Neuron (in vitro differentiated cells): Measurements from ENCODE around the gene IFNK.

Experiments used
- H2AFZ ChIP-seq: one replicate; pipeline ENCODE4 v1.6.1; 2013; ENCODE audit warnings: low read depth, mild to moderate bottlenecking, inconsistent platforms, low read length, moderate library complexity
- H3K27me3 ChIP-seq: one replicate; pipeline ENCODE4 v1.6.1; 2013; ENCODE audit warnings: low read length; ENCODE audit not compliant: insufficient read depth
- H3K36me3 ChIP-seq: one replicate; pipeline ENCODE4 v1.6.1; 2013; ENCODE audit warnings: low read length; ENCODE audit not compliant: insufficient read depth
- H3K4me1 ChIP-seq: one replicate; pipeline ENCODE4 v1.6.1; 2013; ENCODE audit warnings: low read length; ENCODE audit not compliant: insufficient read depth
- H3K4me3 ChIP-seq: 2 replicates; pipeline ENCODE4 v1.5.1; 2013; ENCODE audit warnings: mild to moderate bottlenecking, low read length, moderate library complexity
- H3K9me3 ChIP-seq: one replicate; pipeline ENCODE4 v1.6.1; 2013; ENCODE audit warnings: low read length

Gene IFNK, protein sequence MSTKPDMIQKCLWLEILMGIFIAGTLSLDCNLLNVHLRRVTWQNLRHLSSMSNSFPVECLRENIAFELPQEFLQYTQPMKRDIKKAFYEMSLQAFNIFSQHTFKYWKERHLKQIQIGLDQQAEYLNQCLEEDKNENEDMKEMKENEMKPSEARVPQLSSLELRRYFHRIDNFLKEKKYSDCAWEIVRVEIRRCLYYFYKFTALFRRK

GRCh38 chr9:27524236-27524635 is at the start of gene IFNK:
Gene IFNK (plus strand): TSS chr9:27524290. CDS start chr9:27524337, 47 bp downstream.
- no peak within 1 kb of the TSS for H2AFZ ChIP-seq
- H3K36me3 ChIP-seq, result no peaks in the 10 kb centered on the region
- H3K9me3 ChIP-seq, result no peaks in the 10 kb centered on the region
- no peaks in the 10 kb centered on the region for H3K27me3 ChIP-seq
- H3K4me1 ChIP-seq, result peaks cover 11% of the 10 kb centered on the region
- no peak within 1 kb of the TSS for H3K4me3 ChIP-seq

DNA sequence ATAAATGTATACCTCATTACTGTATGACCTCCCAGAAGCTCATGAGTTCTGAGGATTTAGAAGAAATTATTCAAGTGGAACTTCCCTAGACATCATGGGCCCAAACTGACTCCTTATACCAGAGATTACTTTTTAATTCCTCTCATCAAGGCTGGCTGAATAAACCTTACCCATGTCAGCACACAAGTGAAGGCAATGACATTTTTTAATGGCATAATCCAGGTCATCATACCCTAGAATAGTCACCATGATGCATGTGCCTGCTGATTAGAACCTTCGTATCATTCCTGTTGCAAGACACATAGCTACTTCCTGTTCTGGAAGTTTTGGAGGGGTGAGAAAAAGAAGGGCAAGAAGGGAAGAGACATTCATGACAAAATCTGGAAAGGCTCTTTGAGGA is 49.8 kb upstream of the IFNK start:
- H2AFZ ChIP-seq, result no peak overlapping the region
- H3K9me3 ChIP-seq, result peaks cover 9% of the 10 kb centered on the region
- no peak overlapping the region for H3K4me3 ChIP-seq
- H3K4me1 ChIP-seq, result peaks cover 6% of the 10 kb centered on the region
- no peaks in the 10 kb centered on the region for H3K27me3 ChIP-seq
- H3K36me3 ChIP-seq, result peaks cover 6% of the 10 kb centered on the region

- Histone ChIP-seq H3K4me1 (peaks cover 6% of the 10 kb centered on the region), H3K36me3 (peaks cover 6% of the 10 kb centered on the region), H2AFZ (no peak overlapping the region), H3K4me3 (no peak overlapping the region), H3K9me3 (peaks cover 12% of the 10 kb centered on the region), H3K27me3 (no peaks in the 10 kb centered on the region)
These were observed 49.0 kb upstream of the IFNK start for GRCh38 chr9:27475057-27475595.

DNA sequence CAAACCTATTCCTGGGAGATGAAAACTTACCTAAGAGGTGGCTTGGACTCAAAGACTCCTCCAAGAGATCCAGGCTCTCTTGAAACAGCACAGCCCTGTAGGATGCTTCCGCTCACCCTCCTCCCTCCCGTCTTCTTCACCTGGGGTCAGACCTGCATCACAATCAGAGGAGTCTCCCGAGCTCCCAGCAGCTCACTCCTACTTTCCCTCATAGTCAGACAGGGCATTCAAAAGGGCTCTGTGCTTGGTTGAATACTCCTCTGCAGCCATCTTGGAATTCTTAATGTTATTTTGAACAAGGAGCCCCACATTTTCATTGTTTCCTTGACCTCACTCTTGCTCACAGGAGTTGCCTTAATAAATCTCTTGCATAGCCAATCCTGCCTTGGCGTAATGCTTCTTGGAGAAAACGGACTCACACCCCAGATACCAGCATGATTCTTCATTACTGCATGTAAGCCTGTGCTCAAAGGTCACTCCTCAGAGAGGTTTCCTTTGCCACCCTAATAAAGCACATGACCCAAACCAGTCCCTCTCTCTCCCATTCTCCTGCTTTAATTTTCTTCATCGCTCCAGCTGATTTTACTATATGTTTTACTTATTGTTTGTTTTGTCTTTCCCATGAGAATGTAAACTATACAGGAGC is 47.1 kb upstream of the IFNK start:
- peaks cover 2% of the 10 kb centered on the region for H3K4me1 ChIP-seq

GRCh38 chr9:27478322-27478721 is 45.8 kb upstream of the IFNK start:
- H3K4me3 ChIP-seq, result no peak overlapping the region
- no peak overlapping the region for H2AFZ ChIP-seq
- no peaks in the 10 kb centered on the region for H3K27me3 ChIP-seq
- H3K36me3 ChIP-seq, result peaks cover 6% of the 10 kb centered on the region
- H3K4me1 ChIP-seq, result peaks cover 2% of the 10 kb centered on the region
- peaks cover 13% of the 10 kb centered on the region for H3K9me3 ChIP-seq

More for the DNA sequence above, 47.1 kb upstream of the IFNK start:
- Histone ChIP-seq H2AFZ (no peak overlapping the region), H3K9me3 (peaks cover 12% of the 10 kb centered on the region), H3K4me3 (no peak overlapping the region), H3K27me3 (no peaks in the 10 kb centered on the region), H3K36me3 (peaks cover 6% of the 10 kb centered on the region)

GRCh38 chr9:27482709-27483108 is 41.4 kb upstream of the IFNK start:
- H2AFZ ChIP-seq, result no peak overlapping the region
- no peak overlapping the region for H3K4me3 ChIP-seq
- peaks cover 13% of the 10 kb centered on the region for H3K9me3 ChIP-seq
- no peaks in the 10 kb centered on the region for H3K4me1 ChIP-seq
- H3K27me3 ChIP-seq, result no peaks in the 10 kb centered on the region
- peaks cover 2% of the 10 kb centered on the region for H3K36me3 ChIP-seq

GRCh38 chr9:27483576-27483975 is 40.5 kb upstream of the IFNK start:
- H3K9me3 ChIP-seq, result peaks cover 12% of the 10 kb centered on the region
- H3K4me1 ChIP-seq, result peaks cover 1% of the 10 kb centered on the region
- H3K36me3 ChIP-seq, result peaks cover 2% of the 10 kb centered on the region
- H3K27me3 ChIP-seq, result no peaks in the 10 kb centered on the region
- H3K4me3 ChIP-seq, result no peak overlapping the region
- H2AFZ ChIP-seq, result no peak overlapping the region

- Histone ChIP-seq H3K4me1 (peaks cover 17% of the 10 kb centered on the region), H3K9me3 (peaks cover 4% of the 10 kb centered on the region), H3K36me3 (peaks cover 2% of the 10 kb centered on the region), H2AFZ (no peak overlapping the region), H3K4me3 (no peak overlapping the region), H3K27me3 (no peaks in the 10 kb centered on the region)
These were observed 38.9 kb upstream of the IFNK start for GRCh38 chr9:27485158-27485557.

- H3K36me3 ChIP-seq, result peaks cover 2% of the 10 kb centered on the region
- peaks cover 4% of the 10 kb centered on the region for H3K9me3 ChIP-seq
- no peak overlapping the region for H3K4me3 ChIP-seq
- no peak overlapping the region for H2AFZ ChIP-seq
- H3K27me3 ChIP-seq, result no peaks in the 10 kb centered on the region
- H3K4me1 ChIP-seq, result peaks cover 17% of the 10 kb centered on the region
These were observed 36.9 kb upstream of the IFNK start for GRCh38 chr9:27487128-27487640.

DNA sequence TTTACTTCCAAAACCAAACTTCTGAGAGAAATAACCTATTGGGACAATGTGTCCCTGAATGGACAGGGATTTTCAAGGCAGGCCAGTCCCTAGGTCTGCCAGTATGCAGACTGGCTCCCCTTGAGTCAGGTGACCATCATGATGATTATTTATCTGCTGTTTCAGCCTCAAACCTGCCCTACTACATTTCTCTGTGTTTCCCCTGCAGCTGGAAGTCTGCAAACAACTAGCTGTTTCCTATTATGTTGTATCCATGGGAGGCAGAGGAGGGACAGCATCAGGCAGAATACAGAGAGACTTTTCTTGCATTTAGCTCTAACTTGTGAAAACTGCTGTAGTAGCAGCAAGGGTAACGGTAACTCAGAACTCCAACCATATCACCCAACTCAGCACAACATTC is 36.2 kb upstream of the IFNK start:
- Histone ChIP-seq H3K4me3 (no peak overlapping the region), H2AFZ (no peak overlapping the region), H3K4me1 (peaks cover 17% of the 10 kb centered on the region), H3K9me3 (peaks cover 3% of the 10 kb centered on the region), H3K27me3 (no peaks in the 10 kb centered on the region), H3K36me3 (peaks cover 2% of the 10 kb centered on the region)

DNA sequence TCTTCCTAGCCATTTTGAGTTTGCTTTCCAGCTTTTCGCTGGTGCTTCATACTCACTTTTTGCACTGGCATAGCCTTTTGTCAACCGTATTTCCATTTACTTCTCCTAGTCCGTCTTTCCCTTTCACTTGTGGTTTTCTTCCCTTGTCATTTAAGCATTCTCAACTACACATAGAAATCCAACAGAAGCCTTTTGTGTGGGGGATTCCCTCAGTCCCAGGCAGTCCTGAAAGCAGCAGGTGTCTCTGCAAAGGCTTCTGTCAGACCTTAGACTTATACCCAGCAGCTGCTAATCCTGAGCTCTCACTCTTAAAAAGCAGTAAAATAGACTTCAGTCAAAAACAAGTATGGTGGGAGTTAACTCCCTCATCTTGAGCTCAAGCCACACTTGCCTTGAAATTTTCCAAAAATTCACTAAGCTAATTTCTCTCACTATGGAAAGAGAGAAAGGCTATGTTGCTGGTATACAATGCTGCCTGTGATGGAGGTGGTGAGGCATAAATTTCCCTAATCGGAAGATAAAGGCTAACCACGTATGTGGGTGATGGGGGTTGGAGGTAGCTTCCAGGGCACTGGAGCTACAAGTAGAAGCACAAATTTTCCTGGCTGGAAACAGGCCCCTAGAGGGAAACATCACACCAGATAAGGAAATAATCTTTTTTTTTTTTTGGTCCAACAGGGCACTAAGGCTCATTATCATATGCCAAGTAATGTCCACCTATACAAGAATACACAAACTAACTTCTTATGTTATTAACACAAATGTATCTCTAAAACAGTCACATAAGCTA is 34.8 kb upstream of the IFNK start:
- no peak overlapping the region for H2AFZ ChIP-seq
- H3K4me1 ChIP-seq, result peaks cover 17% of the 10 kb centered on the region
- H3K27me3 ChIP-seq, result no peaks in the 10 kb centered on the region
- no peaks in the 10 kb centered on the region for H3K36me3 ChIP-seq
- H3K9me3 ChIP-seq, result no peaks in the 10 kb centered on the region
- no peak overlapping the region for H3K4me3 ChIP-seq

DNA sequence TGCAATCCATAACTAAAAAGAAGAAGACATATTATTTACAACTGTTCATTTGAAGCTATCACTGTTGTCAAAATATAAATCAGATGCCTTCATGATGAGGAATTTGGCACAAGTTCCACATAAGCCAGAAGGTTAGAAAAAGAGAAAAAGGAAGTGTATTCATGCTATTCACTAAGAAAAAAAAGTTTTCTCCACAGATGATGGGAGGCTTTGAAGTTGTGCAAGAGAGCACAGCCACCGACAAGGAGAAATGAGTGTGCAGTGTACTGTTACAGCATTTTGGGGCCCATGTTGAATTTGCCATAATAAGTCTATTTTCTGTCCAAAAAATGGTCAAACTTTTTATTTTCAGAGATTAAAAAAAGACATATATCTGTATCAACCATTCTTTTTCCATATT is 32.9 kb upstream of the IFNK start:
- no peak overlapping the region for H2AFZ ChIP-seq
- H3K4me1 ChIP-seq, result peaks cover 23% of the 10 kb centered on the region
- H3K4me3 ChIP-seq, result no peak overlapping the region
- no peaks in the 10 kb centered on the region for H3K9me3 ChIP-seq
- H3K27me3 ChIP-seq, result no peaks in the 10 kb centered on the region
- no peaks in the 10 kb centered on the region for H3K36me3 ChIP-seq
